Fibroblast of peridontal ligament (primary cell): ENCODE data around the gene CTSS.
"Not testable (repeated sequence)": the region's sequence is repeated elsewhere in the genome, so short reads cannot be mapped to it uniquely, and the experiment has no call there.

Source experiments
- DNase-seq: peaks from one replicate; pipeline ENCODE4 v3.0.0-alpha.2; 2010; ENCODE audit errors: extremely low read depth

Gene CTSS

DNA sequence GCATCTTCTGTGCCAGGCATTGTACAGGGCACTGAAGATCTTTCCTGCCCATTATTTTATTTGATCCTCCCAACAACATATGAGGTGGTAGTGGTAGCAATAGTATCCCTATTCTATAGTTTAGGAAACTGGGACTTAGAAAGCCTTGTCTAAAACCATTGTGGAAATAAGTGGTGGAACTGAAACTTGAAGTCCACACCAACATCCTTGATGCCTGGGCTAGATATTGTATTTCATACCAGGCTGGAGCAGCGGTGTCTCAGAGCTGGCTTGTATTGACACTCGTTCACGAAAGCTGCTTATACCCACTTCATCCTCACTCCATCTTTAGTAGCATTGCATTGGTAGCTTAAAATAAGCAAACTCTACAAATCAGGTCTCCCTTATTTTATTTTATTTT is 9.7 kb upstream of the CTSS start:
- no peak for DNase-seq

- no peak for DNase-seq
Measured at GRCh38 chr1:150772326-150772725, 6.7 kb upstream of the CTSS start.

DNA sequence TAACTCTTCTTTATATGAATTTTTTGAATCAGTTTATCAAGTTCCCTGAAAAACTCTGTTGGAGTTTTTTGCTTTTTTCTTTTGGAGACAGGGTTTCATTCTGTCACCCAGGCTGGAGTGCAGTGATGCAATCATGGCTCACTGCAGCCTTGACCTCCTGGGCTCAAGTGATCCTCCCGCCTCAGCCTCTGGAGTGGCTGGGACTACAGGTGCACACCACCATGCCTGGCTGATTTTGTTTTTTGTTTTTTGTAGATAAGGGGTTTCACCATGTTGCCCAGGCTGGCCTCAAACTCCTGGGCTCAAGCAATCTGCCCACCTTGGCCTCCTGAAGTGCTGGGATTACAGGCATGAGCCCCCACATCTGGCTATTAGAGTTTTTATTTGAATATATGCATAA is 2.1 kb upstream of the CTSS start:
- DNase-seq: not testable (repeated sequence)

GRCh38 chr1:150765977-150766301 is 361 bp upstream of the CTSS start:
- not testable (repeated sequence) for DNase-seq

GRCh38 chr1:150764617-150765101 is 919 bp downstream of the CTSS start:
- peak; percentile 95 for DNase-seq

DNA sequence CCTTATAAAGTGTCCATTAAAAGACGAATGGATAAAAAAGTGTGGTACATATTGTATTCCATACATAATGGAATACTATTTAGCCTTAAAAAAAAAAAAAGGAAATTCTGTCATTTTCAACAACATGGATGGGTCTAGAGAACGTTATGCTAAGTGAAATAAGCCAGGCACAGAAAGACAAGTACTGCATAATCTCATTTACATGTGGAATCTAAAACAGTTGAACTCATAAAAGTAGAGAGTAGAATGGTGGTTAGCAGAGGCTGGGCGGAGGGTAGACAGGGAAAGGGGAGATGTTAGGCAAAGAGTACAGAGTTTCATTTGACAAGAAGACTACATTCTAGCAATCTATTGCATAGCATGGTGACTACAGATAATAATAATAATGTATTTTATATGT is 2.6 kb downstream of the CTSS start:
- no peak for DNase-seq

- DNase-seq: no peak
Measured at GRCh38 chr1:150762552-150762951, 3.0 kb downstream of the CTSS start.

DNA sequence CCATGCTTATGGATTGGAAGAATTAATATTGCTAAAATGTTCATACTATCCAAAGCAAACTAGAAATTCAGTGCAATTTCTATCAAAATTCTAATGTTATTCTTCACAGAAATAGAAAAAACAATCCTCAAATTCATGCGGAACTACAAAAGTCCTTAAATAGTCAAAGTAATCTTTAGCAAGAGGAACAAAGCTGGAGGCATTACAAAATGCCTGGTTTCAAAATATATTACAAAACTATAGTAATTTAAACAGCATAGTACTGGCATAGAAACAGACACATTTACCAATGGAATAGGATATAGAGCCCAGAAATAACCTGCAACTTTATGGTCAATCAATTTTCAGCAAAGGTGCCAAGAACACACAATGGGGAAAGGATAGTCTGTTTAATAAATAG is 3.8 kb downstream of the CTSS start:
- no peak for DNase-seq

- DNase-seq: no peak
Measured at GRCh38 chr1:150760013-150760412, 5.6 kb downstream of the CTSS start.

GRCh38 chr1:150753416-150753815 is 12.2 kb downstream of the CTSS start:
- no peak for DNase-seq

- no peak for DNase-seq
Measured at GRCh38 chr1:150751443-150751842, 14.1 kb downstream of the CTSS start.

- DNase-seq: no peak
Measured at GRCh38 chr1:150749720-150750311, 15.8 kb downstream of the CTSS start.

DNA sequence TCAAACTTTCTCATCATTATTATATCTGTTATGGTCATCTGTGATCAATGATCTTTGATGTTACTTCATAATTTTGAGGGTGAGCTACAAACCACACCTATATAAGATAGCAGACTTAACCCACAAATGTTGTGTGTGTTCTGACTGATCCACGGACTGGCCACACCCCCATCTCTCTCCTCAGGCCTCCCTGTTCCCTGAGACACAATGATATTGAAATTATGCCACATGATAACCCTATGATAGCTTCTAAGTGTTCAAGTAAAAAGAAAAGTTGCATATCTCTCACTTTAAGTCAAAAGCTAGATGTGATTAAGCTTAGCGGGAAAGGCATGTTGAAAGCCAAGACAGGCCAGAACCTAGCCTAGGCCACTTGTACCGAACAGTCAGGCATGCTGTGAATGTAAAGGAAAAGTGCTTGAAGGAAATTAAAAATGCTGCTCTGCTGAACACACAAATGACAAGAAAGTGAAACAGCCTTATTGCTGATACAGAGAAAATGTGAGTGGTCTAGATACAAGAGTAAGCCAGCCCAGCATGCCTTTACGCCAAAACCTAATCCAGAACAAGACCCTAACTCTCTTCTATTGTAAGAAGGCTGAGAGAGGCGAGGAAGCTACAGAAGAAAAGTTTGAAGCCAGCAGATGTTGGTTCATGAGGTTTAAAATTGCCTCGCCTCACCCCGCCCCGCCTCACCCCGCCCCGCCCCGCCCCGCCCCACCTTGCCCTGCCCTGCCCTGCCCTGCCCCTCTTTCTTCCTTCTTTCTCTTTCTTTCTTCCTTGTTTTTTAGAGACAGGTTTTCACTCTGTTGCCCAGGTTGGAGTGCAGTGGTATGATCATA is 16.5 kb downstream of the CTSS start:
- no peak for DNase-seq

DNA sequence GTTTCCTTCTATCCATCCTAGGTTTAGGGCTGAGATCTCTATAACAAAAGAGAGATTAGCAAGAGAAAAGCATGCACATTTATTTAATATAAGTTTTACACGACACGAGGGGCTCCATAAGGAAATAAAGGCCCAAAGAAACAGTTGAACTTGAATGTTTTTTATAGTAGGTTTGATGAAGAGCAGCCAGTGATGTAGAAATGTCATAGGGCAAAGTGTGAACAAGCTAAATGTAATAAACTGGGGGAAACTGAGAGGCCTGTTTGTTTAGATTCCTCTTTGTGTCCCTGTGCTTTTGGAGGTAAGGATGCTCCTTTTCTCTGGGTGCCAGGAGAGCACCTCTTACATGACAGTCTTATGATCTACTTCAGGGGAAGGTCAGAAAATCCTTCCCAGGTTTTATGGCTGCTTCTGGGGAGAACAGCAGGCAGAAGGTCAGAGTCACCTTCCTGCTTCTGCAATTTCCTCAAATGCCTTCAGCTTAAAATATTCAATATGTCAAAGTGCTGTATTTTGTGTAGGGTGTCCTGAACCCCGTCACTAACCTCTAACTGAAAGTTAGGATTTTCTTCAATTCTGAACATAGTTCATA is 35.4 kb downstream of the CTSS start:
- no peak for DNase-seq

- DNase-seq: no peak
Measured at GRCh38 chr1:150724336-150724735, 41.2 kb downstream of the CTSS start.

GRCh38 chr1:150720703-150721102 is 44.9 kb downstream of the CTSS start, which contains the start of gene HORMAD1:
Gene HORMAD1, minus strand, starts transcription at chr1:150720895. Its CDS starts 1,390 bp downstream, at chr1:150719505.
- DNase-seq: no peak

- no peak for DNase-seq
Measured at GRCh38 chr1:150720098-150720497, 45.5 kb downstream of the CTSS start.

- no peak for DNase-seq
Measured at GRCh38 chr1:150718225-150718891, 47.2 kb downstream of the CTSS start.

DNA sequence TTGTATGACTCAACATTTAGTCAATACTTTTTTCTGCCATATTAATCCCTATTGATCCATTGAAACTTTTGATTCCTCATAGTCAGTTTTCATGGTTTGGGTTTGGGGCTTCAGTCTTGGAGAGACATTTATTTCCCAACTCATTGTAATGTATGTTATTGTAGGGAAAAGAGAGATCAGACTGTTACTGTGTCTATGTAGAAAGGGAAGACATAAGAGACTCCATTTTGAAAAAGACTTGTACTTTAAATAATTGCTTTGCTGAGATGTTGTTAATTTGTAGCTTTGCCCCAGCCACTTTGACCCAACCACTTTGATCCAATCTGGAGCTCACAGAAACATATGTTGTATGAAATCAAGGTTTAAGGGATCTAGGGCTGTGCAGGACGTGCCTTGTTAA is 56.5 kb downstream of the CTSS start:
- DNase-seq: not testable (repeated sequence)

GRCh38 chr1:150708595-150708994 is 57.0 kb downstream of the CTSS start:
- no peak for DNase-seq

DNA sequence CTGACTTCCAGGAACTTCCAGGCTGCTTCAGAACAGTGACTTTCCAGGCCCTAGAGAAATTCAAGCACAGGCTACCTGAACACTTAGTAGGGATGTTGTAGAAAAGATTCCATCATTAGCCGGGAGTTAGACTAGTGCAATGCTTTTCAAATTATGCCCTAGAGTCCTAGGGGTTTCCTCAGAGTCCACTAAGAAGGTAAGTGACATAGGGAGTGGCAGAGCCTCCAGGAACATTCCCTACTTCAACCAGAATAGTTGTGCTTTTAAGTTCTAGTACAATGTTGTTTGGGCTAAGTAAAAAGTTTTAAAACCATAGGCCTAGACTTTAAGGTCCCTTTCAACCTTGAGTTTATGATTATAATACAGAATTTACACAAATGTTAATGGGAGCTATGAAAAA is 59.5 kb downstream of the CTSS start:
- no peak for DNase-seq

GRCh38 chr1:150703427-150703826 is 62.2 kb downstream of the CTSS start:
- DNase-seq: no peak
